ENCODE data around the gene ZBED3.

GRCh38 chr5:77064040-77064439, 23.0 kb downstream of the ZBED3 start:
- TF ChIP-seq ATF1 (CRISPR knock-in tag; IDR thresholded peaks at IDR 0.05) (no peak), ATF1 (tag; IDR thresholded peaks at IDR 0.05) (no peak), ATF2 (CRISPR knock-in tag; IDR thresholded peaks at IDR 0.05) (no peak), CEBPZ (IDR thresholded peaks at IDR 0.05; ENCODE audit: borderline replicate concordance, low read depth, low read length) (no peak), EZH2 (IDR thresholded peaks at IDR 0.05; ENCODE audit: borderline replicate concordance, low read depth, low read length) (no peak)

Measured in K562 (cell line).